ENCODE measurements around the gene CRYL1. TPM values are rescaled to one million over a fixed set of nuclear protein-coding genes. Genes with fewer than 3 reads are reported as not detected.

The CRYL1 gene
- total and polyA plus RNA-seq, 9 of the 15 experiments (the other 6 are each of a cell fraction or from before 2014, with no cell fraction given) = 1.0 to 6.9 (median 2.4) TPM

DNA sequence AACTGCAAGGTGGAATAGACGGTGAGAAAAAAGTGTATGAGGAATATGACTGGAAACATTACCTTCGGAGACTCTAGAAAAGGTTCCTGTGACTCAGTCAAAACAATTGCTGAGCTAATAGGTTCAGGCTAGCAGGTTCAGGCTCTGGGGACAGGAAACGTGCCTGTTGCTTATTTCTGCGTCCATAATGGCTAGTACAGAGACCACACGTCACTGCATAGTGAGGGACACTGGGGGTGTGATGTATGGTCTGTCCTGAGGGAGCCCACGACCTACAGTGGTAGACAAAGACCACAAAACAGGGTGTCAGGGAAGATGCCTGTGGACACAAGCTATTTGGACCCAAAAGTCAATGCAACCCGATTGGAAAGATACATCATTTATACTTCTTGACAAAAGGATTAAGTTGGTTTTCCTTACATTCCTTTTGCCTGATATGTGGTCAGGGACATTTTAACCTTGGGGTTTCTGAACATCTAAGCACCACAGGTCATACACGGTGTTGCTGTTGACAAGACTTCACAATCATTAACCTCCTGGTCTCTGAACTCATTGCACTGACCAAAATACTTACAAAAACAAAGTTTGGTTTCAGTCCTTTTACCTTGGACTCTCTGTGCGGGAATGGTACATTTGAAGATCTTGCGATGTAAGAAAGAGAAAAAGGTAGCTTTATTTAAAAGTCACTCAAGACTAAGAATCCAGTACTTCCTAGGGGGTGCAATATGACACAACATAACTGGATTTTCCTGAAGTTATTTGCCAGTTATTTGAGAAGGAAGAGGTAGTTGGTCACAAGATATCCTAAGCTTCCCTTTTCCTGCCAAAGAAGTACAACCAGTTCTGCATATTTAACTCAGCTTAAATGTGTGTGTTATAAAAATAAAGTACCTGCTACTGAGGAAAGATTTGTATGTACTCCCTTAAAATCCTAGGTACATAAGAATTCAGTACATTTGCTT lies 20.0 kb downstream of the CRYL1 start:
- in situ Hi-C loops (cut with MboI) = loop anchor here (10.0 kb wide), 1 partner anchor 319 kb away; no protein-coding TSS in a partner anchor
- no peaks in the 10 kb centered on the region for H4K20me1 ChIP-seq (replicated peaks; ENCODE audit: control insufficient read depth, insufficient read depth, low read length)
- H3K4me1 ChIP-seq (replicated peaks in 1 of 2; ENCODE audit: control insufficient read depth in 2 of 2, insufficient read depth in 2 of 2, low read length in 2 of 2) = no peaks in the 10 kb centered on the region
- WGBS (ENCODE audit: insufficient coverage, low coverage, missing lambda C conversion rate) = 36% methylated on average over 10 of the region's 10 CpGs
- H3K9me1 ChIP-seq (ENCODE audit: control insufficient read depth, insufficient read depth, low read length) = no peaks in the 10 kb centered on the region
- ChIA-PET POLR2A (no interaction called here), CTCF (ENCODE audit: low intra/inter-chr PET ratio) (no interaction called here)
- H3K36me3 ChIP-seq (ENCODE audit: control insufficient read depth, insufficient read depth, low read length) = no peaks in the 10 kb centered on the region
- no peak overlapping the region for H3K4me2 ChIP-seq (ENCODE audit: insufficient read depth, low read length)
- H3K79me2 ChIP-seq (ENCODE audit: control insufficient read depth, insufficient read depth, low read length) = no peaks in the 10 kb centered on the region
- intact Hi-C loops (cut with micrococcal nuclease) = no loop called here
- H3K9ac ChIP-seq (ENCODE audit: insufficient read depth in 1 of 2, low read depth in 2 of 2, low read length in 2 of 2) = no peak overlapping the region
- DNase-seq (ENCODE audit: extremely low read depth in 1 of 4, low spot score in 3 of 4) = no peak
- FAIRE-seq = no peak
- no peaks in the 10 kb centered on the region for H3K27me3 ChIP-seq (ENCODE audit: control insufficient read depth in 2 of 2, insufficient read depth in 2 of 2, low read length in 2 of 2)
- no peak overlapping the region for H2AFZ ChIP-seq (ENCODE audit: low read depth, low read length)
- H3K4me3 ChIP-seq = no peak overlapping the region
- no peak overlapping the region for H3K27ac ChIP-seq (ENCODE audit: extremely low read depth, low read depth, low read length)
- no TSS peak for BruUV-seq (replicated peaks)
- ATAC-seq = no peak
- H3K9me3 ChIP-seq (replicated peaks; ENCODE audit: control insufficient read depth, insufficient read depth, low read depth, low read length) = no peaks in the 10 kb centered on the region
- TF ChIP-seq GTF2E2 (tag; IDR thresholded peaks at IDR 0.05) (no peak), CTBP1 (IDR thresholded peaks at IDR 0.05; ENCODE audit: borderline replicate concordance) (no peak), ZNF134 (CRISPR knock-in tag; conservative IDR thresholded peaks at IDR 0.05) (no peak), EGR1 (conservative IDR thresholded peaks at IDR 0.05) (no peak), NCOA1 (IDR thresholded peaks at IDR 0.05; ENCODE audit: low read depth) (no peak), STAT5B (CRISPR knock-in tag; IDR thresholded peaks at IDR 0.05) (no peak), PATZ1 (CRISPR knock-in tag; IDR thresholded peaks at IDR 0.05; ENCODE audit: borderline replicate concordance) (no peak), KDM5B (IDR thresholded peaks at IDR 0.05; ENCODE audit: insufficient replicate concordance, low read depth, low read length) (no peak), GABPA (tag; conservative IDR thresholded peaks at IDR 0.05; ENCODE audit: low read depth) (no peak), GABPB1 (CRISPR knock-in tag; IDR thresholded peaks at IDR 0.05) (no peak), HDAC6 (IDR thresholded peaks at IDR 0.05; ENCODE audit: low read depth, low read length) (no peak), ZNF77 (CRISPR knock-in tag; IDR thresholded peaks at IDR 0.05) (no peak), ZBTB43 (CRISPR knock-in tag; IDR thresholded peaks at IDR 0.05) (no peak), ZNF217 (CRISPR knock-in tag; IDR thresholded peaks at IDR 0.05) (no peak)
- TF ChIP-seq, protein P1, sequence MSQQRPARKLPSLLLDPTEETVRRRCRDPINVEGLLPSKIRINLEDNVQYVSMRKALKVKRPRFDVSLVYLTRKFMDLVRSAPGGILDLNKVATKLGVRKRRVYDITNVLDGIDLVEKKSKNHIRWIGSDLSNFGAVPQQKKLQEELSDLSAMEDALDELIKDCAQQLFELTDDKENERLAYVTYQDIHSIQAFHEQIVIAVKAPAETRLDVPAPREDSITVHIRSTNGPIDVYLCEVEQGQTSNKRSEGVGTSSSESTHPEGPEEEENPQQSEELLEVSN (IDR thresholded peaks at IDR 0.05; ENCODE audit: borderline replicate concordance in 1 of 2, extremely low read depth in 1 of 2, insufficient read depth in 1 of 2, insufficient read length in 1 of 2, low read depth in 1 of 2, low read length in 1 of 2, poor library complexity in 1 of 2, severe bottlenecking in 1 of 2) = no peak
- TF ChIP-seq, protein P2, sequence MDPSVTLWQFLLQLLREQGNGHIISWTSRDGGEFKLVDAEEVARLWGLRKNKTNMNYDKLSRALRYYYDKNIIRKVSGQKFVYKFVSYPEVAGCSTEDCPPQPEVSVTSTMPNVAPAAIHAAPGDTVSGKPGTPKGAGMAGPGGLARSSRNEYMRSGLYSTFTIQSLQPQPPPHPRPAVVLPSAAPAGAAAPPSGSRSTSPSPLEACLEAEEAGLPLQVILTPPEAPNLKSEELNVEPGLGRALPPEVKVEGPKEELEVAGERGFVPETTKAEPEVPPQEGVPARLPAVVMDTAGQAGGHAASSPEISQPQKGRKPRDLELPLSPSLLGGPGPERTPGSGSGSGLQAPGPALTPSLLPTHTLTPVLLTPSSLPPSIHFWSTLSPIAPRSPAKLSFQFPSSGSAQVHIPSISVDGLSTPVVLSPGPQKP (CRISPR knock-in tag; IDR thresholded peaks at IDR 0.05) = no peak

Measured in K562 (cell line).